Ovary (tissue), 3 donors: ENCODE measurements around the gene AIFM2.

Experiments used
- CTCF ChIP-seq, 3 donors: fragments of 450-650 bp in 2 of 3; fragments of 200-600 bp in 1 of 3; IDR thresholded peaks; one replicate each; pipeline versions ENCODE4 v1.5.1 to v1.8.0; 2016 to 2022; ENCODE audit warnings: antibody characterized with exemption in 3 of 3, mild to moderate bottlenecking in 1 of 3
- POLR2A ChIP-seq: fragments of 450-650 bp; IDR thresholded peaks from one replicate; pipeline ENCODE4 v1.6.1; 2017; ENCODE audit warnings: antibody characterized with exemption, mild to moderate bottlenecking, moderate library complexity
- donor health status: DM: no; HTN: no; CAD: no.

- no peak for TF ChIP-seq POLR2A
- no peak for TF ChIP-seq CTCF (IDR thresholded peaks at IDR 0.05)
Observed at GRCh38 chr10:70135684-70136083, 3.1 kb upstream of the AIFM2 start.
